ENCODE results near the gene PIP.
"Not testable (repeated sequence)": the region's sequence is repeated elsewhere in the genome, so short reads cannot be mapped to it uniquely, and the experiment has no call there.

The PIP gene

GRCh38 chr7:143131781-143132180 is at the start of gene PIP:
TSS of gene PIP (plus strand) at chr7:143132077. CDS start at chr7:143132117, 40 bp downstream.
- DNase-seq (no peak), ATAC-seq (no peak)

GRCh38 chr7:143085109-143085508 is 46.8 kb upstream of the PIP start:
- ATAC-seq (no peak), DNase-seq (no peak)

- DNase-seq, ATAC-seq: not testable (repeated sequence)
These were observed 46.3 kb upstream of the PIP start for GRCh38 chr7:143085610-143086009.

GRCh38 chr7:143088549-143089231 is 43.2 kb upstream of the PIP start:
- DNase-seq, result not testable (repeated sequence)

GRCh38 chr7:143096146-143096545 is 35.7 kb upstream of the PIP start:
- no peak for DNase-seq
- ATAC-seq, result no peak

More at GRCh38 chr7:143088549-143089231, 43.2 kb upstream of the PIP start:
- not testable (repeated sequence) for ATAC-seq

- ATAC-seq, result not testable (repeated sequence)
These were observed 32.3 kb upstream of the PIP start for GRCh38 chr7:143099579-143099978.

GRCh38 chr7:143104759-143105158 is 27.1 kb upstream of the PIP start:
- no peak for ATAC-seq
- DNase-seq, result no peak

More at GRCh38 chr7:143099579-143099978, 32.3 kb upstream of the PIP start:
- not testable (repeated sequence) for DNase-seq

GRCh38 chr7:143108019-143108418 is 23.9 kb upstream of the PIP start:
- not testable (repeated sequence) for DNase-seq, ATAC-seq

- no peak for DNase-seq
These were observed 14.5 kb upstream of the PIP start for GRCh38 chr7:143117395-143117794.

GRCh38 chr7:143120691-143121405 is 11.0 kb upstream of the PIP start:
- ATAC-seq, result no peak
- no peak for DNase-seq

More at GRCh38 chr7:143117395-143117794, 14.5 kb upstream of the PIP start:
- no peak for ATAC-seq

GRCh38 chr7:143123326-143123725 is 8.6 kb upstream of the PIP start:
- DNase-seq, ATAC-seq: not testable (repeated sequence)

- ATAC-seq (no peak), DNase-seq (no peak)
These were observed 5.7 kb upstream of the PIP start for GRCh38 chr7:143126146-143126545.

- ATAC-seq (no peak), DNase-seq (no peak)
These were observed 2.8 kb upstream of the PIP start for GRCh38 chr7:143129051-143129450.

- DNase-seq (no peak), ATAC-seq (no peak)
These were observed 2.4 kb upstream of the PIP start for GRCh38 chr7:143129477-143129876.

- DNase-seq (no peak), ATAC-seq (no peak)
These were observed 1.3 kb upstream of the PIP start for GRCh38 chr7:143130541-143130940.

GRCh38 chr7:143147070-143147469 is 15.2 kb downstream of the PIP start:
- DNase-seq (no peak), ATAC-seq (no peak)

GRCh38 chr7:143148050-143148449 is 16.2 kb downstream of the PIP start:
- ATAC-seq (no peak), DNase-seq (no peak)

GRCh38 chr7:143148651-143149050 is 16.8 kb downstream of the PIP start:
- DNase-seq, result no peak
- no peak for ATAC-seq

- not testable (repeated sequence) for DNase-seq, ATAC-seq
These were observed 18.8 kb downstream of the PIP start for GRCh38 chr7:143150696-143151095.

- DNase-seq, ATAC-seq: not testable (repeated sequence)
These were observed 26.7 kb downstream of the PIP start for GRCh38 chr7:143158617-143159016.

- DNase-seq (no peak), ATAC-seq (no peak)
These were observed 39.8 kb downstream of the PIP start for GRCh38 chr7:143171697-143172096.

- no peak for DNase-seq
- ATAC-seq, result no peak
These were observed 40.5 kb downstream of the PIP start for GRCh38 chr7:143172354-143172753.

- no peak for ATAC-seq
- DNase-seq, result no peak
These were observed 44.3 kb downstream of the PIP start for GRCh38 chr7:143176128-143176527.

All from stimulated activated naive CD8-positive, alpha-beta T cell treated with anti-CD3 and anti-CD28 coated beads, Interleukin-15, Interleukin-2, amounts not matched to agents 100 U/mL and 50 U/mL, for 24 hours (primary cell).